NCI-H1417 (cell line): ENCODE measurements around the gene TXNDC11.
A peak's percentile ranks its signal among the peaks of the same experiment; 100 is the strongest.
"Not testable (repeated sequence)": the region's sequence is repeated elsewhere in the genome, so short reads cannot be mapped to it uniquely, and the experiment has no call there.

Experiments used
- DNase-seq, 3 experiments: peaks; one replicate each; lab custom pipeline; 2025; lab: John Stamatoyannopoulos, UW

TXNDC11 gene, protein sequence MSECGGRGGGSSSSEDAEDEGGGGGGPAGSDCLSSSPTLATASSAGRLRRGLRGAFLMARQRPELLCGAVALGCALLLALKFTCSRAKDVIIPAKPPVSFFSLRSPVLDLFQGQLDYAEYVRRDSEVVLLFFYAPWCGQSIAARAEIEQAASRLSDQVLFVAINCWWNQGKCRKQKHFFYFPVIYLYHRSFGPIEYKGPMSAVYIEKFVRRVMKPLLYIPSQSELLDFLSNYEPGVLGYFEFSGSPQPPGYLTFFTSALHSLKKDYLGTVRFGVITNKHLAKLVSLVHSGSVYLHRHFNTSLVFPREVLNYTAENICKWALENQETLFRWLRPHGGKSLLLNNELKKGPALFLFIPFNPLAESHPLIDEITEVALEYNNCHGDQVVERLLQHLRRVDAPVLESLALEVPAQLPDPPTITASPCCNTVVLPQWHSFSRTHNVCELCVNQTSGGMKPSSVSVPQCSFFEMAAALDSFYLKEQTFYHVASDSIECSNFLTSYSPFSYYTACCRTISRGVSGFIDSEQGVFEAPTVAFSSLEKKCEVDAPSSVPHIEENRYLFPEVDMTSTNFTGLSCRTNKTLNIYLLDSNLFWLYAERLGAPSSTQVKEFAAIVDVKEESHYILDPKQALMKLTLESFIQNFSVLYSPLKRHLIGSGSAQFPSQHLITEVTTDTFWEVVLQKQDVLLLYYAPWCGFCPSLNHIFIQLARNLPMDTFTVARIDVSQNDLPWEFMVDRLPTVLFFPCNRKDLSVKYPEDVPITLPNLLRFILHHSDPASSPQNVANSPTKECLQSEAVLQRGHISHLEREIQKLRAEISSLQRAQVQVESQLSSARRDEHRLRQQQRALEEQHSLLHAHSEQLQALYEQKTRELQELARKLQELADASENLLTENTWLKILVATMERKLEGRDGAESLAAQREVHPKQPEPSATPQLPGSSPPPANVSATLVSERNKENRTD

DNA sequence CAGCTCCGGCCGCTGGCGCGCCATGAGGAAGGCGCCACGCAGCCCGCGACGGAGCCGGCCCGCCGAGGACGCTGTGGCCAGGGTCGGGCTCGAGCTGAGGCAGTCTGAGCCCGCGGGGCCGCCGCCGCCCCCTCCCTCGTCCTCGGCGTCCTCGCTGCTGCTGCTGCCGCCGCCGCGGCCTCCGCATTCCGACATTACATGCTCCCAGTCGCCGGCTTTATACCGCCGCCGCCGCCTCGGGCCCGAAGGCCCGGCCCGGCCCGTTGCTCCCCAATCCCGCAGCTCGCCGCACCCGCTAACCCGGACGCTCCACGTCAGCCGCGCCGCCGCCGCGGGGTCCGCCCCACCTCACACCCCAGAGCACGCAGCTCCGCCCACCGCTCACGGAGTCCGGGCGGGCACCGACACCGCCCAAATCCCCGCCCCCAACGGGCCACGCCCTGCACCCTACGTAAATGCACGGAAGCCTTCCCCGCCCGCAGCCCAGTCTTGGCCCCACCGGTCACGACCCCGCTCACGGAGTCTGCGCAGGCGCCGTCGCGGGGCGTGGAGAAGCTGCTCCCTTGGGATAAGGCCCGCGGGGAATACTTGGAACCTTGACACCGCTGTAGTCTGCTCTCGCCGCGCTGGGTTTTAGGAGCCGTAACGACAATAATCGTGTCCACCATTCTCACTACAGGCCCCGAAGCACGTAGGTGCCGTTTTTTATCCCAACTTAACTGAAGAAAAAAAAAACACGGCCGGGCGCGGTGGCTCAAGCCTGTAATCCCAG, at the start of gene TXNDC11:
Gene TXNDC11 (minus strand): TSS at position 322 of the 772 bp plus-strand sequence. CDS start 127 bp downstream, at position 195.
- DNase-seq, result peak; percentile 97 to 99 (median 98)

DNA sequence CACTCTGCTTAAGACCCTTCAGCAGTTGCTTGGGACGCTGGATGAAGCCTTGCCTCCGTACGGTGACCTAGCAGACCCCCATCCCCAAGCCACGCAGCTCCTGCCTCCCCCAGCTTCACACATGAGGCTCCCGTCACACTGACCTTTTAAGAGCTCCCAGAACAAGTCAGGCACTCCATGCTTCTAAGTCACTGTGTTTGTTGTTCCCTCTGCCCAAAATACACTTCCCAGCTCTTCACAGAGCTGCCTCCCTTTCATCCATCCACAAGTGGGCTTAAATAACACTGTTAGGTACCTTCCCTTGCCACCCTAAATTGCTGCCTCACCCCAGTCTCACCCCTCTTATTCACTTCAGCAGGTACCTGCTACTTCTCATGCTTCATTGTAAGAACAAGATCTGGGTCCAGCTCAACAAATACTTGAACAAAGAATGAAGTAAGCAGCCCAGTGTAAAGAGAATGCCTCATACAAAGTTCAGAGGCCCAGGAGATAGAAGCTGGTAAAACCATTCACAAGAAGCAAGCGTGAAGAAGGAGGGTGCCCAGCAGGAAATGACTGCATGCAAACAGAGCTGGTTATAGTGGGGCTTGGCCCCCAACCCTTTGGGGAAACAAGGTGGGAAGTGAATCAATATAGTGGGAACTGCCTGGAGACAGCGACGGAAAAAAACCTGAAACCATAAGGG, 48.6 kb upstream of the TXNDC11 start:
- DNase-seq, result peak; percentile 7 to 71 (median 26)

DNA sequence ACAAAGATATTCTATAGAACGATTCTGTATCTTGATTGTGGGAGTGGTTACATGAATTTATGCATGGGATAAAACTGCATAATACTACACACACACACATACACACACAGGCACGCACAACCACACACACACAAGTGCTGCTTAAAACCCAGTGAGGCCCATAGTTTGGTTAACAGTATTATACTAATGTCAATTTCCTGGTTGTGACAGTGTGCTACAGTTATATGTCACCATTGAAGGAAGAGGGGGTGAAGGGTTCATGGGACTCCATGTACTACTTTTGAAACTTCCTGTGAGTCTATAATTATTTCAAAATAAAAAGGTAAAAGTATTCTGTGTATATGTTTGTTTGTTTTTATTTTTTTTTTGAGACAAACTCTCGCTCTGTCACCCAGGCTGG, 46.3 kb upstream of the TXNDC11 start:
- no peak for DNase-seq

DNA sequence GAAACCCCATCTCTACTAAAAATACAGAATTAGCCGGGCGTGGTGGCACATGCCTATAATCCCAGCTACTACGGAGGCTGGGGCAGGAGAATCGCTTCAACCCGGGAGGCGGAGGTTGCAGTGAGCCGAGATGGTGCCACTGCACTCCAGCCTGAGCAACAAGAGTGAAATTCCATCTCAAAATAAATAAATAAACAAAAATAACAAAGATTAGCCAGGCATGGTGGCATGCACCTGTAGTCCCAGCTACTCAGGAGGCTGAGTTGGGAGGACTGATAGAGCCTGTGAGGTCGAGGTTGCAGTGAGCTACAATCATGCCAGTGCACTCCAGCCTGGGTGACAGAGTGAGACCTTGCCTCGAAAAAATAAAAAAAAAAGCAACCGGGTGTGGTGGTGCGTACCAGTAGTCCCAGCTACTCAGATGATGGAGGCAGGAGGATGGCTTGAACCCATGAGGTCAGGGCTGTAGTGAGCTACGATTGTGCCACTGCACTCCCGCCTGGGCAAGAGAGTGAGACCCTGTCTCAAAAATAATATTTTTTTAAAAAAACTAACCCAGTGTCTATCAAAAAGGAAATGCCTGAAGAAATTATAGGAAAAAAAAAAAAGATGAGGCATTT, 42.4 kb upstream of the TXNDC11 start:
- not testable (repeated sequence) for DNase-seq

DNA sequence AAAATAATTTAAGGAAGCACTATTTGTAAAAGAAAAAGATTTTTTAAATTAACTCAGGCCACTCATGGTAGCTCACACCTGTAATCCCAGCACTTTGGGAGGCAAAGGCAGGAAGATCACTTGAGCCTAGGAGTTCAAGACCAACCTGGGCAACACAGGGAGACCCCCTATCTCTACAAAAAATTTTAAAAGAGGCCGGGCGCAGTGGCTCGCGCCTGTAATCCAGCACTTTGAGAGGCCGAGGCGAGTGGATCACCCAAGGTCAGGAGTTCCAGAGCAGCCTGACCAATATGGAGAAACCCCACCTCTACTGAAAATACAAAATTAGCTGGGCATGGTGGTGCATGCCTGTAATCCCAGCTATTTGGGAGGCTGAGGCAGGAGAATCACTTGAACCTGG, 41.7 kb upstream of the TXNDC11 start:
- not testable (repeated sequence) for DNase-seq

DNA sequence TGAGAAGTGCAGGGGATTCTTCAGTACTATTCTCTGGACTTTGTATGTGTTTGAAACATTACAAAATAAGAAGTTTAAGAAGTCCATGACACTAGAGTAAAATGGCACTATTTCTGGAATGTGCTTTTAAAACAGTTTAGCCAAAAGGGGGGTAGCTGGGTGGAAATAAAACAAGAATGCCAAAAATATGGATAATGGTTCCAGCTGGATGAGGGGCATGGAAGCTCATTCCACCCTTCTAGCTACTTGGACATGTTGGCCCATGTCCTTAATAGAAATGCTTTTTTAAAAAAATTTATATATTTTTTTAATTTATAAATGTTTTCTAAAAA, 41.3 kb upstream of the TXNDC11 start:
- DNase-seq, result no peak

DNA sequence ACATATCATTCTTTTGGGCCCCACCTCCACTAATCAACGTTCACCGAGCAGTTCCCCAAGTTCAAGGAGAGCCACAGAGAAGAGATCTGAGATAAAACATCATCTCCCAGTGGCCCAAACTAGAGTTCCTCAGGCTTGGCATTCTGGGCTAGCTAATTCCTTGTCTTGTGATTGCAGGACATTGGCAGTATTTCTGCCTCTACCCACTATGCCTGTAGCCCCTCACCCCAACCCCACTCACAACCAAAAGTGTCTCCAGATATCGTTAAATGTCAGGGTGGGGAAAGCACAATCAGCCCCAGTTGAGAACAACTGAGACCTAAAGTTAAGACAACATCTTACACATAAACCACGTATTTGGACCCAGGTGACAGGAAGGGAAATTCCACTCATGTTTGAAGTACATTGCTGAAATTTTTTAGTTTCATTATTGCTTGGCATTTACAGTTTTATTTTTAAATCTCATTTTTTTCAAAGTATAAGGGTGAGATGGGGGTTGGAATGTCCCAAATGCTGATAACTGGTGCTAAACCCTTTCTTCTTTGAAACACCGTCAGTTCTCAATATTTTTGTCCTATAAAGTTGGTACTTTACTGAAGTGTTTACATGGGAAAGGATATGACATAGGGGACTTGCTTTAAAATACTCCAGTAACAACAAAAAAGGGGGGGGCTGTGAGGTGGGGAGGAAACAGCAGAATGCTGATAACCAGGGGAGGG, 40.8 kb upstream of the TXNDC11 start:
- DNase-seq, result no peak

DNA sequence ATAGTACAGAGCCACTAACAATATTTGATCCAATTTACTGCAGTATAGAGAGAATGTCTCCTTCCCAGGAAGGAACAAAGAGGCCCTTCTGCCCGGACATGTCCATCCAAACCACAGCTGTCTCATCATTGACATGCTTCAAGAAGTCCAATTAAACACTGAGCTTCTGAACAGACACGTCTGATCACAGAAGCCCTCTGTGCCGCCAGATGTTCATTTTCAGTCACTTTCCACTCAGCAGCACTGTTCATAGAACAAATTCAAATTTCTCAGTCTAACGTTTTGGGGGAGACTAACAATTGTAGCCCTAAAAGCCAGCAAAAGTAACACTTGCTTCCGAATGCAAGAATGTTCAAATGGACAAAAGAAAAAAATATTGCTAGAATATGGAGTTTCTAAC, 39.1 kb upstream of the TXNDC11 start:
- DNase-seq, result peak; percentile 8 to 64 (median 52)

DNA sequence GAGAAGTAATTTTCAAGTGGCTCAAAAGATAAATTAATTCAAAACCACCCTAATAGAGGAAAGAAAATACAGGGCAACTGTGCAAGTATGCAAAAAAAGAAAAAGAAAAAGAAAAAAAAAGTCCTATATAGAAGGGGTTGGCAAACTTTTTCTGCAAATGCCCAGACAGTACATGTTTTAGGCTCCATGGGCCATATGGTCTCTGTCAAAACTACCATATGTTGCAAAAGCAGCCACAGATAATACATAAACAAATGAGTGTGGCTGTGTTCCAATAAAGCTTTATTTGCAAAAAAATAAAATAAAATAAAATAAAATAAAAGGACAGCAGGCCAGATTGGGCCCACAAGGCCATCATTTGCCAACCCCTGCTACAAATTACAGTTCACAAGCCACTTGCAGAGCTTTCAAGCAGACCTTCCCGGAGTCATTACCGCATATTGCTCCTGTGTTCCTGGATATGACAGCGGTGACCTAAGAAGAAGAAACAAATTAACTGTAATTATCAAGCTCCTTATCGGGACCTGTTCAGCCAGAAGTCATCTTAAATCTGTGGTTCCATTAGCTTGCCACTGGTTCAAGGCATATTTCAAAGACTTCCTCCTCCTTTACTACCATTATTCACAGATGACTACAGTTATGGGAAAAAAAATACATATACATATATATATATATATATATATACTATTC, 38.5 kb upstream of the TXNDC11 start:
- DNase-seq, result peak in 2 of 3 experiments; percentile 11 to 40

DNA sequence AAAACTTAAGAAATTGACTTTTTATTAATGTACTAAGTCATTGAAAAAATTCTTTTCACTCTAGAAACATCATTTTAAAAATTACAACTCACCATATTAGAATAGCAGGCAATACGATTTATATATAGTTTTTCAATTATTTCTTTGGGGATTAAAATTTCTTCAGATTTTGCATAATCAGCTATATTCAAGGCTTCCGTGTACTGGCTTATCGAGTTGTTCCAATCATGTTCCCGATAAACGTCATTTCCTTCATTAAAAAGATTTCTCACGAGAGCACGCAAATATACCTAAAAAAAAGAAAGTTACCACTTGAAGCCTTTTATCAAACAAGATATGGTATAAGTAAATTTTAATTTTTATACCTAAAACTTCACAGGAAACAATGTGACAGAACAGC, 36.4 kb upstream of the TXNDC11 start:
- no peak for DNase-seq

DNA sequence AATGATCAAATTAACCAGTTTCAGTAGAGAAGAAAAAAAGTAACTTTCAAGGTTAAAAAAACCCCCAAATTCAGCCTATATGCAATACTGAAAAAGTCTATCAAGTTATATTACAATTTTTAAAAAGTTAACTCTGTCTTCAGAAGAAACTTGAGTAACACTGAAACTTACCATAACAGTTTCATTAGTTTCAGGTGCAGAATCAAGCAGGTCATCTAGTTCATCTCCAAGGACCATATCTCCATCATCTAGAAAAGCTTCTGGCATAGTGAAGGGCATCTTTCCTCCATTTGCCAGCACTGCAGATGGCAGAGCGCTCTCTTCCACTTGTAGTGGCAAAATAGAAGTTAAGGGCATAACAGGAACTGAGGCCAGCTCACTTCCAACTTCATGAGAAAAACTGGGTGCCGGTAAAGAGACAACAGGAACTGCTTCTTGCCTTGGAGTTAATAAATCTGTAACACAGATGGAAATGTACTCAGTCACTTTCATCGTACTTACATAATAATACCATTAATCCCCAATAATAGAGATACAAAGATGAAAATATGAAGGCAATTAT, 31.5 kb upstream of the TXNDC11 start:
- DNase-seq, result no peak

DNA sequence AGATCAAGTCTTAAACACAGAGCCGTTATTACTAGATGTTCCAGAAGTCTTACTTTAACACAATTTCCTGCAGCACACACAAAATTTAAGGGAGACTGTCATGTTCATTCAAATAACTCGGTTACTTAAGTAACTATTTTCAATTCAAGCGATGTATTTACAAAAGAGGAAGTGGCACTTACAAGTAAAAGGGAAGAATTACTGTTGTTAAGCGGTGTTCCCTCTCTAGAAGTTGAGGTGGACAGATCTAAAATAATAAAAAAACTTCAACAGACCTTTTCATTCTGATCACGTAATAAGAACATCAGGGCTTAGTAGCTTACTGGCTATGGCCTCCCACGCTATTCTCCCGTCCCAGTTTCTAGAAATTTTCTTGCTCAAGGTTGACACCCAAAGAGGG, 26.2 kb upstream of the TXNDC11 start:
- no peak for DNase-seq

DNA sequence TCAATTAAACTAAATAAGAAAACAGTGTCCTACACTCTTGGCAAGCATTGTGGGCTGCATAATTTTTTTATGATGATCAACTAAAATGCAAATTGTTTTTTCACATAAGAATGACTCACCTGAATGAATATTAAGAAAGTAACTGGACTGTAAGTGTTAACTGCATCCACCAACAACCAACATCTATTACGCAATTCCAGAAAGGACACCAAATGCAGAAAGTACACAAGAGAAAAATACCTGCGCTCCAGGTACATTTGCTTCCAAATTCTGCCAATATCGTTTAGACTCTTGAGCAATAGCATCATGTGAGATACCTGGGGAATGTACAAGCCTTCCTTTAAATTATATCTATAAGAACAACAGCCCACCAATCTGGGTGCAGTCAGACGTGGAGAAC, 19.8 kb upstream of the TXNDC11 start:
- DNase-seq, result no peak

DNA sequence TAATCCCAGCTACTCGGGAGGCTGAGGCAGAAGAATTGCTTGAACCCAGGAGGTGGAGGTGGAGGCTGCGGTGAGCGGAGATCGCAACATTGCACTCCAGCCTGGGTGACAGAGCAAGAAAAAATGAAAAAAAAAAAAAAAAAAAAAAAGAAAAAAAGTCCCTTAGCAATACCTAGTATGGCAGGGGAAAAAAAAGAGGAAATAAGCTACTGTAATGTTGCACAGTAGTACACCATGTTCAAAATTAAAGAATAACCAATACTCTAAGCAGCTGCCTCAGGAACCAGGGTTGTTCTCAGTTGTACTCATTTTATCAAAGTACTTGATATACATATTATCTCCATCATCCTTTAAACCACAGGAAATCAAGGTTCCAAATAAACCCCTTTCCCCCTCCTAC, 17.3 kb upstream of the TXNDC11 start:
- DNase-seq, result no peak

DNA sequence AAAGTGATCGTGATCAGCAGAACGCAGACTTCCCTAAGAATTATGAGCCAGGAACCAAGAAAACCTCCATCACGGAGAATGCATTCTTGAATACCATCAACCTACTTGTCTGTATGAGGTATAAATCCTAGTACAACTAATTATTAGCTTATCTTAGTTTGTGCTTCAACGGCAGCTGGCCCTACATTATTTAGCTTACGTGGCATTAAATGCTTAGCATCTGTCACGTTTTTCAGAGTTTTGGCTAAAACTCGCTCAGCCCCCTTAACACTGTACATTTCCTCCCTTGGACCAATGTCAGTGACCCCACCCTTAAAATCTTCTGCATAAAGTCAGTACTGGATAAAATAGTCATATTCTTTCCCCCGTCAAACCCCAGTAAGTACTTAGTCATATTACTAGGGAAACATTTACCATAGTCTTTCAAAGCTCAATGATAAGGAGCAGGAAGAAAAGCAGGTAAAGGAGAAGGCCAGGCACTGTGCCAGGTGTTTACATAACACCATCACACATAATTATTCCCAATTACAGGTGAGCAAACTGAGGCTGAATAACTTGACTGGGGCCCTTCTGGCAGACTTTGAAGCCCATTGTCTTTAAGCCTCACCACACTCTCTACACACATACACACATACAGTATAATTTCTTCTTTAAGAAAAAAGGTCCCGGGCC, 16.6 kb upstream of the TXNDC11 start:
- no peak for DNase-seq

DNA sequence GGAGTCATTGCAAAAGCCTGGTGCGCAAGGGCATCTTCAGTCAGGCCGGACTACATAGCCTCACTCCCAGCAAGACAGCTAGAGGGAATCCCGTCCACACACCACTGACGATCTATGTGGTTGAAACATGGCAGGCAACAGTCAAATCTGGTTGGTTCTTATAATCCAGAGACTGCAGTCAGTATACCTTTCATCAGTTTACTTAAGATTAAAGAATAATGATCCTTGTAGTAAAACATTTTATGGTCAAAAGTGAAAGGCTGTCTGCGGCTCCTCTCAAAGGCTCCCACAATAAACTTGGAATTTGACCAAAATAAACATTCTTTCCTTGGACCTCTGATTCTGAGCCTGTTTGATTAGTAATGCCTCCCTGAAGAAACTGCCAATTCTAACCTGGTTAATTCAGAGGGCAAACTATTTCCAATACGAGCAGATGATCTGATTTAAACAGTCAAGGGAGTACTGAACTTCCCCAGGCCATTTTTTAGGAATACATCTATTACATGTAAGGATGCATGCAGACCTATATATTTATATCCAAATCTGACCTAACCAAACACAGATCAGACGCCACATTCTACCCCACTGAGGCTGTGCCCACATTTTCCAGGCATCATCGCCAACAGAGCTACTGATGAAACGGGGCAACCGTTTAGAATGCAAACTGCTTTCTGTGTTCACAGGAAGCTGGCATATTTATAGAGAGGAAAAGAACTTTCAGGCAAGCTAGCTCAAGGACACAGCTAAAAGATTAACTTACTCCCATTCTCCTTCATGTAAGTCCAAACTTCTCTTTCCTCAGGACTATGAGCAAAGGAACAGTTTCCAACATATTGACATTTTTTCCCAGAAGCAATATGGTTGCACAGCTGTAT, 15.3 kb upstream of the TXNDC11 start:
- DNase-seq, result no peak

DNA sequence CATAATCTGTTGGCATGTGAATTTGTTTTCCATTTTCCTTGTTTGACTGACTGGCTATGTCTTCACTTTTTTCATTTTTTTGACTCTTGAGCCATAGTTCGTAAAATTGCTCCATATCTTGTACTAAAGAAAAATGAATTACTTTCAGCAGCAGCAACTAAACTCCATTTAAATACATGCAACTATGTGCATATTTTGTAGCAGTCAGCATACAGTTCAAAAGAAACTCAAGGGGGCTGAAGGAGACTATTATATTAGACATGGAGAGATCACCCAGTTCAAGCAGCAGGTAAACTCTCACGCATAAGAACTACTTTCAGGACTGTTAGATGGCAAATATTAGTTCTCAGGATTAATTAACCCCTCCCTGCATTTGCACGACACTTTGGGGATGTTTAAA, 13.6 kb upstream of the TXNDC11 start:
- DNase-seq, result no peak
